HG03520 (cell line): ENCODE measurements around the gene PKNOX2.

Experiments
- ATAC-seq: cut with Tn5 transposase; IDR thresholded peaks from one replicate; pipeline ENCODE4 v1.9.1; 2021; ENCODE audit warnings: mild to moderate bottlenecking, moderate library complexity; ENCODE audit not compliant: unreplicated experiment

PKNOX2 gene

GRCh38 chr11:125171974-125172373 lies 7.4 kb downstream of the PKNOX2 start:
- ATAC-seq: no peak

GRCh38 chr11:125173027-125173426 lies 8.5 kb downstream of the PKNOX2 start:
- no peak for ATAC-seq

GRCh38 chr11:125173556-125173955 lies 9.0 kb downstream of the PKNOX2 start:
- no peak for ATAC-seq

- no peak for ATAC-seq
These were observed 9.5 kb downstream of the PKNOX2 start for GRCh38 chr11:125174057-125174456.

GRCh38 chr11:125174686-125175085 lies 10.1 kb downstream of the PKNOX2 start:
- ATAC-seq: no peak

GRCh38 chr11:125175166-125175565 lies 10.6 kb downstream of the PKNOX2 start:
- no peak for ATAC-seq

GRCh38 chr11:125175896-125176575 lies 11.5 kb downstream of the PKNOX2 start:
- no peak for ATAC-seq

GRCh38 chr11:125176866-125177265 lies 12.3 kb downstream of the PKNOX2 start:
- ATAC-seq: peak; percentile 78

- ATAC-seq: no peak
These were observed 13.0 kb downstream of the PKNOX2 start for GRCh38 chr11:125177543-125177942.

- no peak for ATAC-seq
These were observed 14.8 kb downstream of the PKNOX2 start for GRCh38 chr11:125179346-125179745.

- ATAC-seq: no peak
These were observed 15.3 kb downstream of the PKNOX2 start for GRCh38 chr11:125179895-125180294.

- no peak for ATAC-seq
These were observed 16.1 kb downstream of the PKNOX2 start for GRCh38 chr11:125180413-125181305.

GRCh38 chr11:125182573-125182972 lies 18.0 kb downstream of the PKNOX2 start:
- ATAC-seq: no peak

GRCh38 chr11:125183641-125184040 lies 19.1 kb downstream of the PKNOX2 start:
- no peak for ATAC-seq

- ATAC-seq: no peak
These were observed 23.5 kb downstream of the PKNOX2 start for GRCh38 chr11:125188021-125188420.

GRCh38 chr11:125190566-125190965 lies 26.0 kb downstream of the PKNOX2 start:
- ATAC-seq: no peak

- no peak for ATAC-seq
These were observed 27.6 kb downstream of the PKNOX2 start for GRCh38 chr11:125192183-125192582.

GRCh38 chr11:125192717-125193415 lies 28.3 kb downstream of the PKNOX2 start:
- ATAC-seq: no peak

- no peak for ATAC-seq
These were observed 28.8 kb downstream of the PKNOX2 start for GRCh38 chr11:125193416-125193726.

GRCh38 chr11:125193841-125194240 lies 29.3 kb downstream of the PKNOX2 start:
- ATAC-seq: no peak

GRCh38 chr11:125199915-125200314 lies 35.4 kb downstream of the PKNOX2 start:
- no peak for ATAC-seq

GRCh38 chr11:125200441-125200840 lies 35.9 kb downstream of the PKNOX2 start:
- no peak for ATAC-seq
